DND-41 (cell line): ENCODE data around the gene PKNOX1.
"Not testable (repeated sequence)": the region's sequence is repeated elsewhere in the genome, so short reads cannot be mapped to it uniquely, and the experiment has no call there.

Experiments used
- CTCF ChIP-seq: IDR thresholded peaks from 2 replicates; pipeline ENCODE4 v1.5.1; 2012; ENCODE audit warnings: borderline replicate concordance, low read length, moderate library complexity, mild to moderate bottlenecking; ENCODE audit not compliant: poor library complexity, severe bottlenecking; ENCODE audit errors: extremely low read depth
- EZH2 ChIP-seq: IDR thresholded peaks from 3 replicates; pipeline ENCODE4 v1.6.1; 2012; ENCODE audit warnings: borderline replicate concordance, low read depth, mild to moderate bottlenecking, moderate library complexity, low read length, inconsistent platforms; ENCODE audit not compliant: severe bottlenecking

DNA sequence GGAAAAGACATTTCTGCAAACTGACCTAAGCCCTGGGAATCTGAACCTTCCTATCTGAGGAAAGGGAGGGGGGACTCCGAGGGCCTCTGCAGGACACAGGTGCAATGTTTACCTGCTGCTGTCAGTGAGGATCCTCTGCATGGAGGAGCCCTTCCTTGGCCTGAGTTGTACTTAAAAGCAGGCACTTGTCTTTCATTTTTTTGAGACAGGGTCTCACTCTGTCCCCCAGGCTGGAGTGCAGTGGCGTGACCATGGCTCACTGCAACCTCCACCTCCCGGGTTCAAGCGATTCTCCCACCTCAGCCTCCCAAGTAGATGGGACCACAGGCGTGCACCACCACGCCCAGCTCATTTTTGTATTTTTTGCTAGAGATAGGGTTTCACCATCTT is 35.8 kb upstream of the PKNOX1 start:
- not testable (repeated sequence) for TF ChIP-seq CTCF, EZH2
